HG03442 (cell line): Measurements from ENCODE around the gene FBXW4.
A peak's percentile ranks its signal among the peaks of the same experiment; 100 is the strongest.
"Not testable (repeated sequence)": the region's sequence is repeated elsewhere in the genome, so short reads cannot be mapped to it uniquely, and the experiment has no call there.

Source experiments
- ATAC-seq: cut with Tn5 transposase; IDR thresholded peaks from one replicate; pipeline ENCODE4 v1.9.1; 2021; ENCODE audit warnings: mild to moderate bottlenecking, moderate library complexity; ENCODE audit not compliant: unreplicated experiment

FBXW4 gene

DNA sequence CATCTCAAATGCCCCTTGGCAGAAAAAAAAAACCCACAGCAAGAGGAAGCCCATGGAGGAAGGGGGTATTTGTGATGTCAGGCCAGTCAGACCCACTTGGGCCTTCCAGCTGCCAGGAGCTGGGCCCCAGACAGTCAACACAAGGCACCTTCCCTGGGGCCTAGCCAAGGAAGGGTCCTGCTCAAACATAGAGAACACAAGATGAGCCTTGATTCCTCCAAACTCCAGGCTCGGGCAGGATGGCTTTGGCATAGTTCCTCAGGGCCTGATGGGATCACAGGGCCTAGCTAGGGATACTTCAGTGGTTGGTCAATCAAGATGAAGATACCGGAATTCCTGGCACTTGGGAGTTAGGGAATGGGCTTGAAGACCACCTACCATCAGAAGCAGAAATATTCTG lies 76.1 kb downstream of the FBXW4 start:
- no peak for ATAC-seq

- ATAC-seq = no peak
These were observed 77.0 kb downstream of the FBXW4 start for GRCh38 chr10:101617824-101618568.

GRCh38 chr10:101617102-101617823 lies 77.7 kb downstream of the FBXW4 start:
- ATAC-seq = no peak

GRCh38 chr10:101616415-101617101 lies 78.4 kb downstream of the FBXW4 start:
- ATAC-seq = no peak

DNA sequence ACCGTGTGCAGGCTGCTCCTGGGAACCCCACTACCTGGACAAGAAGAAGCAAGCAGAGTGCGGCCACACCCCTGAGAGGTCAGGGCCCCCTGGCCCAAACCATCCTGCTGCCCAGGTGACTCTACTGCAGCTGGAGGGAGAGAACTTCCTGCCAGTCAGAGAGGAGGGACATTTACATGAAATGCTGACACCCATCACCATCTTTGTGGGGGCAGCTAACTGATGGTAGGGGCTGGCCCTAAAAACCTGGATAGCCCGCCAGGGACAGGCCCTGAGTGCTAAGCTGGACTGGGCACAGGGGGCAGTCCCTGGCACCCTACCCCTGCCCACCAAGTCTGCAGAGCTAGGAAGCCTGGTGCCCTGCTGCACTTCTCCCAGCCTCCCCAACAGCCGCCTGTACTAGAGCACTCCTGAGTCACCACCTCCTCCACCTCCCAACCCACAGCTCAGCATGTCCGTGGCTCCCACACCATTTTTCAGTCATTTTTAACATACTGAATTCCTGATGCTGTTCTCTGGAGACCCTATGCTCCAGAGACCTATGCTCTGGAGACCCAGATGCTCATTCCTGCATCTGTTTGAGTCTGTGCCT lies 79.3 kb downstream of the FBXW4 start:
- ATAC-seq = no peak

DNA sequence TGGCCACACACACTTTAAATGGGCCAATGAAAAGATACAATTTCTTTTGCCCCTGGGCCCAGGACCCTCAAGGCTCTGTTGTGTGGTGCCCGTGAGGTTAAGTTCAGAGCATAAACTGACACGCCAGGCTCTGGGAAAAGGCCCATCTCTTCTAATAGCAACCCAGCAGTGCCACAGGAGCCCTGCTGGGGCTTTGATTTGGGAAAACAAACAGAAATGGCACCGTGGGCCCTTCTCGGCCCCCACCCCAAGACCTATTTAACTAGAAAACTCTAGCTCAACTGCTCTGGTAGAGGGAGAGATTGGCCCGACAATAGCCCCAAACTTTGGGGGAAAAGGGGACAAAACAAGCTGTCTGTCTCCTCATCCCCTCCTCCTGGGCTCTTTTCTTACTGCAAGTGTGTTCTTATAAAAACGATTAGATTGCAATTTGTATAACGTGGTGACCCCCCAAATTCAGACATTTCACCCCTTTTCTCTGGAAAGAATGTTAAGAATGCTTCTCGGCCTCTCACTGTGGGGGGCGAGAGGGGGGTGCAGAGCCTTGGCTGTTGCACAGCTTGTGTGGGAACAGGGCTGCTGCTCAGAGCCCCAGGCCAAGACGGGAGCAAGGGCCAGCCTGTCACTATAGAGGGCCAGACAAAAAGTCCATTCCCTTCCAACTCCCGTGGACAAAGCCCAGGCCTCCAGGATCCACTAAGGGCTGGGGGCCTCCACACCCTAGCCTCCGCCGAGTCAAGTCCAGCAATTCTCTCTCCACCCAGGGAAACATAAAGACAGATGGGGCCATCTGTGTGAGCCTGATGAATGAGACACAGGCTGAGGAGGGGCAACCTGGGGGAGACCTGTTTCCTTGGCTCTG lies 80.1 kb downstream of the FBXW4 start:
- ATAC-seq = no peak

- ATAC-seq = no peak
These were observed 81.3 kb downstream of the FBXW4 start for GRCh38 chr10:101613646-101614045.

GRCh38 chr10:101612872-101613271 lies 82.1 kb downstream of the FBXW4 start:
- ATAC-seq = no peak

GRCh38 chr10:101612086-101612485 lies 82.9 kb downstream of the FBXW4 start:
- no peak for ATAC-seq

DNA sequence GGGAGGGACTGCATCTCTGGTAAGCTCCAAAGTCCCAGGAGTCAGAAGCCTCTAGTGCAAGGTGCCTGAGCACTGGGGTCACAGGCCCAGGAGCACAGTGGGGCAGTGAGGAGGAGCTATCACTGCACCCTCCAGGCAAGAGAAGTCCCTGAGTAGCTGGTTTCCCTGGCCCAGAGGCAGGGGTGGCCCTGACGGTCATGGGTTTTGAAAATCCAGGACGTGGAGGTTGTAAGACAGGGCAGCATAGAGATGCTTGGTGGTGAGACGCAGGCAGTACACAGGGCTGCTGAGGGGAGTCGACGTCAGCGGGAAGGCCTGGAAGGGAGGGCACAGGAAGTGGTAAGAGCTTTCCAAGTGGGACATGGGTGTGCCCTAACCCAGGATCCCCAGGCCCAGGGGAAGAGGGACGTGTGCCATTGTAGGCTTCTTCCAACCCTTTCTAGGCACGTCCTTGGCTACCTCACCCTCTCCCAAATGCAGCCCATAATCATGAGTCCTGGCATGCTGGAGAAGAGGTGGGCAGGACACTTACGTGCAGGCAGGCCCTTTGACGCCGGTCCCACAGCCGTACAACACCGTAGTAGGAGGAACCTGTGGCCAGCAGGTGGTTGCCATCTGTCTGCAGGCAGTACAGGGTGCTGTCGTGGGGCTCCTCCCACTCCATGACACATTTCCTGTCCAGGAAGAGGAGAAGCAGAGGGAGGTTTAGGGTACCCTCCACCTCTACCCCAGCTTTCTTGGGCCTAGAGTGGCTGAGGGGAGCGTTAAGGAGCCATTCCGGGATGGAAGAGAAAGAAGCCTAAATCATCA lies 83.7 kb downstream of the FBXW4 start:
- ATAC-seq = no peak

- ATAC-seq = no peak
These were observed 85.5 kb downstream of the FBXW4 start for GRCh38 chr10:101609481-101609880.

GRCh38 chr10:101607124-101607523 lies 87.8 kb downstream of the FBXW4 start:
- ATAC-seq = no peak

DNA sequence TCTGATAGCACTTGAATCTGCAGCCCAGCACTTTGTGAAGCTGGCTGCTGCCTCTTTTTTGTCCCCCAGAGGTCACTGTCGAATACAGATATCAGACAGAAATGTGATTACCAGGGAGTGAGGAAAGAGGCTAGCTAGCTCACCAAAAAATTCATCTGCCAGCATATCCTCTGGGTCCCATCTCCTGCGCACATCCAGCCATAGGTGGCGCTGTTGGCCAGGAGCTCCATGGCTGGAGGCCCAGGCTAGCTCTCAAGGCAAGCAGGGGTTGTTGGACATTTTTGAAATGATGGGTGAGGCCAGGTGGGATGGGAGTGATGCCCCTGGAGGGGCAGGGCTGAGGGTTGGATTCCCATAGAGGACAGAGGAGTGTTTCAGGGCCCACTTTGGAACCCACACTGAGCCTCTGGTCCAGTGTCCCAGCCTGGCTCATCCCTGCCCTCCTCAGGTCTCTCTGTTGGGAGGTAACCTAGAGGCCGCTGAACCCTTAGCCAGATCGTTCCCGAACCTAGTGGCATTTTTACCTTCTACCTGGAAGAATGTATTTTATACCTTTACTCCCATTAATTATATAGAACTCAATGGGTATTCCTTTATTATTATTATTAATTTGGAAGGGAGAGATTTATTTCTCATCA lies 92.1 kb downstream of the FBXW4 start:
- ATAC-seq = peak; percentile 45

- ATAC-seq = no peak
These were observed 93.4 kb downstream of the FBXW4 start for GRCh38 chr10:101601541-101601940.

DNA sequence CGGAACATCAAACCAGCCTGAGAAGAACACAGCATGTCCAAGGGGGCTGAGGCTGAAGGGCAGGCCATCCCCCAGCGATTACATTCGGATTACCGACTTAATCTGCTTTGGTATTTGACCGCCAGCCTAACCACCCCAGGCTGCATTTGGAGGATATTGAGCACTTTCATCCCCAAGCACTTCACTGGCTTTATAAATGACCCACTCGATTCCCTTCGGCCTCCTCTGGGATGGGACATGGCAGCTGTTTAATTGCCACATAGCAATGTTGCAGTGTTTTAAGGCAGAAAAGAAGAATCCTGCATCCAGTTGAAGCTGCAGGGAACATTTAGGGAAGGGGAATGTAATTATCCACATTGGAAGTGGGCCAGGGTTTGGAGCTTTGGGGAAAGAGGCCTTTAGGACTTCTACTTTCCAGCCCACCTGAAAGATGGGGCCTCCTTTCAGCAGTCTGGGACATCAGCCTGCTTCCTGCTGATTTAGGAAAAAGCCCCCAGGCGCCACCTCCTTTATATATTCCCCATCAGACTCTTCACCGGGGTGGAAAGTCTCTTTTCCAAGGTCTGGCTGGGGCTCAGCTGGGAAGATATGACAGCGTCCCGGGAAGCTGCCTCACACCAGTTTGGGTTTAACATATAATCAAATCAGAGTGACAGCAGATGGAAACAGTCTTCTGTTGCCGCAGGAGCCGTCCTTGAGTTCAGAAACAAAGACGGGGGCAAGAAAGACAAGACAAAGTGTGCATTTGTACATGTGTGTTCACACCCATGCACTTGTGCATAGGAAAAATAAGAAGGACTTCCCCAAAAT lies 97.7 kb downstream of the FBXW4 start:
- no peak for ATAC-seq

- no peak for ATAC-seq
These were observed 99.2 kb downstream of the FBXW4 start for GRCh38 chr10:101595591-101596433.

DNA sequence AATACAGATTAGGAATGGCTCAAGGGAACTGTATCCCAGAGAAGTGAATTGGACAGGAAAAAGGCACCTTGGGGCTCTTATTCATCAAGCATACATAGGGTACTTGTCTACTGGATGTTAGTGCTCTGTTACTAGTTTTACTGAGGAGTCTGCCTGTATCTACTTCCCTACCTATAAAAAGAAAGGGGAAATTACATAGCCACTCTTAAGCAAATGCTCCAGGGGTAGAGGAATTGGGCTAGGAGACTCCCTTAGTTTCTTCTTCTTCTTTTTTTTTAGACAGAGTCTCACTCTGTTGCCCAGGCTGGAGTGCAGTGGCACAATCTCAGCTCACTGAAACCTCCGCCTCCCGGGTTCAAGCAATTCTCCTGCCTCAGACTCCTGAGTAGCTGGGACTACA lies 101.6 kb downstream of the FBXW4 start:
- ATAC-seq = not testable (repeated sequence)

GRCh38 chr10:101588879-101589278 lies 106.1 kb downstream of the FBXW4 start:
- ATAC-seq = no peak
